MM.1S (cell line): Measurements from ENCODE around the gene FNTB.

Experiments used
- DNase-seq: peaks from one replicate; pipeline ENCODE4 v3.0.0-alpha.2; 2015
- H2AFZ ChIP-seq: fragments of 300-600 bp; sonication (generic); 2 replicates; pipeline ENCODE4 v1.6.0; 2016; ENCODE audit warnings: antibody characterized with exemption, low read length
- H3F3A ChIP-seq: fragments of 300-600 bp; sonication (generic); 2 replicates; pipeline ENCODE4 v1.6.1; 2016; ENCODE audit warnings: mild to moderate bottlenecking, antibody characterized with exemption, low read length, moderate library complexity, mixed read lengths; ENCODE audit not compliant: insufficient read depth
- H3K27ac ChIP-seq: fragments of 300-600 bp; sonication (generic); 2 replicates; pipeline ENCODE4 v1.5.1; 2016; ENCODE audit warnings: mild to moderate bottlenecking, low read length
- H3K27me3 ChIP-seq: fragments of 300-600 bp; sonication (generic); replicated peaks from 2 replicates; pipeline ENCODE4 v1.6.0; 2016; ENCODE audit warnings: low read length; ENCODE audit not compliant: insufficient read depth
- H3K36me3 ChIP-seq: fragments of 300-600 bp; sonication (generic); replicated peaks from 2 replicates; pipeline ENCODE4 v1.6.1; 2016; ENCODE audit warnings: mild to moderate bottlenecking, low read length, mixed read lengths; ENCODE audit not compliant: insufficient read depth
- H3K4me1 ChIP-seq: fragments of 300-600 bp; sonication (generic); 2 replicates; pipeline ENCODE4 v1.6.1; 2016; ENCODE audit warnings: low read length, mixed read lengths
- H3K4me2 ChIP-seq: fragments of 300-600 bp; sonication (generic); 2 replicates; pipeline ENCODE4 v1.6.0; 2016; ENCODE audit warnings: low read depth, low read length
- H3K4me3 ChIP-seq: fragments of 300-600 bp; sonication (generic); 2 replicates; pipeline ENCODE4 v1.5.1; 2016; ENCODE audit warnings: low read length, mixed read lengths
- H3K79me2 ChIP-seq: fragments of 300-600 bp; sonication (generic); 2 replicates; pipeline ENCODE4 v1.6.1; 2016; ENCODE audit warnings: mixed run types, low read length, mixed read lengths
- H3K9ac ChIP-seq: fragments of 300-600 bp; sonication (generic); 2 replicates; pipeline ENCODE4 v1.6.1; 2016; ENCODE audit warnings: low read length, mixed read lengths
- H3K9me2 ChIP-seq: fragments of 300-600 bp; sonication (generic); replicated peaks from 2 replicates; pipeline ENCODE4 v1.6.1; 2016; ENCODE audit warnings: mild to moderate bottlenecking, low read length, mixed read lengths; ENCODE audit not compliant: insufficient read depth
- H3K9me3 ChIP-seq: fragments of 300-600 bp; sonication (generic); replicated peaks from 2 replicates; pipeline ENCODE4 v1.6.1; 2016; ENCODE audit warnings: mild to moderate bottlenecking, low read length, mixed read lengths; ENCODE audit not compliant: insufficient read depth
- H4K20me1 ChIP-seq: fragments of 300-600 bp; sonication (generic); 2 replicates; pipeline ENCODE4 v1.6.1; 2016; ENCODE audit warnings: mild to moderate bottlenecking, low read length, moderate library complexity, mixed read lengths; ENCODE audit not compliant: insufficient read depth
- CTCF ChIP-seq: fragments of 300-600 bp; sonication (generic); IDR thresholded peaks from 2 replicates; pipeline ENCODE4 v1.5.1; 2016; ENCODE audit warnings: antibody characterized with exemption, low read length, mixed read lengths
- EZH2 ChIP-seq: fragments of 300-600 bp; sonication (generic); optimal IDR thresholded peaks from 2 replicates; pipeline ENCODE3; 2017; ENCODE audit warnings: low read depth, mild to moderate bottlenecking, antibody characterized with exemption, low read length, mixed read lengths
- EZH2phosphoT487 ChIP-seq: fragments of 300-600 bp; sonication (generic); IDR thresholded peaks from 2 replicates; pipeline ENCODE4 v1.6.1; 2018; ENCODE audit warnings: antibody characterized with exemption, low read length

The FNTB gene

GRCh38 chr14:64958743-64959142 is 28.0 kb upstream of the FNTB start:
- Histone ChIP-seq H3K9me3 (no peaks in the 10 kb centered on the region), H3K79me2 (no peaks in the 10 kb centered on the region; the same call in none of the 2 replicates), H3K4me3 (no peak overlapping the region), H3F3A (no peaks in the 10 kb centered on the region), H2AFZ (no peak overlapping the region), H3K36me3 (no peaks in the 10 kb centered on the region), H3K4me1 (no peaks in the 10 kb centered on the region), H3K9me2 (no peaks in the 10 kb centered on the region), H4K20me1 (no peaks in the 10 kb centered on the region), H3K9ac (no peak overlapping the region), H3K4me2 (no peak overlapping the region), H3K27ac (no peak overlapping the region), H3K27me3 (no peaks in the 10 kb centered on the region)
- DNase-seq = no peak
- TF ChIP-seq EZH2 (no peak), EZH2phosphoT487 (no peak), CTCF (no peak)

- Histone ChIP-seq H3K9me3 (no peaks in the 10 kb centered on the region), H3K9me2 (no peaks in the 10 kb centered on the region), H2AFZ (no peak overlapping the region), H3K4me3 (no peak overlapping the region), H3K4me2 (no peak overlapping the region), H3K9ac (no peak overlapping the region), H3F3A (no peaks in the 10 kb centered on the region), H3K4me1 (no peaks in the 10 kb centered on the region), H3K79me2 (no peaks in the 10 kb centered on the region; the same call in none of the 2 replicates), H4K20me1 (no peaks in the 10 kb centered on the region), H3K27me3 (no peaks in the 10 kb centered on the region), H3K36me3 (no peaks in the 10 kb centered on the region), H3K27ac (no peak overlapping the region)
- no peak for DNase-seq
- TF ChIP-seq CTCF (no peak), EZH2phosphoT487 (no peak), EZH2 (no peak)
Measured at GRCh38 chr14:64960762-64961276, 25.9 kb upstream of the FNTB start.

GRCh38 chr14:64963611-64964010 is 23.1 kb upstream of the FNTB start:
- Histone ChIP-seq H3K4me2 (no peak overlapping the region), H2AFZ (no peak overlapping the region), H3K4me1 (peaks cover 18% of the 10 kb centered on the region), H3K27ac (no peak overlapping the region), H3K9me2 (no peaks in the 10 kb centered on the region), H3K27me3 (no peaks in the 10 kb centered on the region), H3K36me3 (no peaks in the 10 kb centered on the region), H4K20me1 (no peaks in the 10 kb centered on the region), H3K4me3 (no peak overlapping the region), H3K9ac (no peak overlapping the region), H3K79me2 (peaks cover 3% of the 10 kb centered on the region), H3F3A (peaks cover 6% of the 10 kb centered on the region; the same call in 1 of the 2 replicates), H3K9me3 (no peaks in the 10 kb centered on the region)
- no peak for DNase-seq
- no peak for TF ChIP-seq EZH2phosphoT487
- TF ChIP-seq CTCF = no peak
- no peak for TF ChIP-seq EZH2
